HepG2 (cell line): Measurements from ENCODE around the gene MRPL38. TPM values are rescaled to one million over a fixed set of nuclear protein-coding genes. Genes with fewer than 3 reads are reported as not detected.

Source experiments
- ARID5B ChIP-seq: IDR thresholded peaks from 2 replicates; pipeline ENCODE4 v1.4.0; 2020; ENCODE audit warnings: mild to moderate bottlenecking, missing genetic modification reagents
- ETV6 ChIP-seq: sonication (generic); formaldehyde crosslinking; conservative IDR thresholded peaks from 2 replicates; pipeline ENCODE4 v1.4.0; 2020; ENCODE audit warnings: missing genetic modification reagents
- HCFC1 ChIP-seq: fragments of 150-350 bp; IDR thresholded peaks from 2 replicates; pipeline ENCODE4 v1.6.1; 2014; ENCODE audit warnings: low read depth, low read length
- HMGXB4 ChIP-seq, 2 experiments: sonication (generic) in 1 of 2; formaldehyde crosslinking in 1 of 2; IDR thresholded peaks; 2 replicates each; pipeline versions ENCODE4 v1.4.0 to v1.6.1; 2018 to 2020; ENCODE audit warnings: missing genetic modification reagents in 2 of 2, borderline replicate concordance in 1 of 2, low read depth in 1 of 2, mild to moderate bottlenecking in 1 of 2, missing biosample characterization in 1 of 2
- MAFF ChIP-seq: IDR thresholded peaks from 2 replicates; pipeline ENCODE4 v1.6.1; 2011; ENCODE audit warnings: low read depth, low read length, improper control_type of control experiment
- MAZ ChIP-seq, 2 experiments: sonication (generic) in 1 of 2; formaldehyde crosslinking in 1 of 2; IDR thresholded peaks; 2 replicates each; pipeline versions ENCODE4 v1.5.0 to v1.6.1; 2012 to 2020; ENCODE audit warnings: low read depth in 2 of 2, mild to moderate bottlenecking in 2 of 2, borderline replicate concordance in 1 of 2, improper control_type of control experiment in 1 of 2, low read length in 1 of 2, missing genetic modification reagents in 1 of 2, moderate library complexity in 1 of 2
- PLSCR1 ChIP-seq: sonication (generic); formaldehyde crosslinking; IDR thresholded peaks from 2 replicates; pipeline ENCODE4 v1.5.0; 2020; ENCODE audit warnings: missing genetic modification reagents, mild to moderate bottlenecking, borderline replicate concordance
- RELA ChIP-seq: sonication (generic); formaldehyde crosslinking; IDR thresholded peaks from 2 replicates; pipeline ENCODE4 v1.4.0; 2020; ENCODE audit warnings: missing genetic modification reagents
- RFX3 ChIP-seq: IDR thresholded peaks from 2 replicates; pipeline ENCODE4 v1.6.1; 2016; ENCODE audit warnings: missing biosample characterization, missing genetic modification reagents
- RFXAP ChIP-seq: sonication (generic); formaldehyde crosslinking; IDR thresholded peaks from 2 replicates; pipeline ENCODE4 v1.4.0; 2020; ENCODE audit warnings: missing genetic modification reagents, borderline replicate concordance
- SATB2 ChIP-seq: sonication (generic); formaldehyde crosslinking; IDR thresholded peaks from 2 replicates; pipeline ENCODE4 v1.5.0; 2020; ENCODE audit warnings: missing genetic modification reagents
- SCMH1 ChIP-seq: sonication (generic); formaldehyde crosslinking; IDR thresholded peaks from 2 replicates; pipeline ENCODE4 v1.9.0; 2021; ENCODE audit warnings: missing genetic modification reagents, mild to moderate bottlenecking, borderline replicate concordance
- SOX5 ChIP-seq: IDR thresholded peaks from 2 replicates; pipeline ENCODE4 v1.6.1; 2016; ENCODE audit warnings: borderline replicate concordance
- STAG1 ChIP-seq: sonication (generic); formaldehyde crosslinking; IDR thresholded peaks from 2 replicates; pipeline ENCODE4 v1.4.0; 2020; ENCODE audit warnings: missing genetic modification reagents
- XRCC5 ChIP-seq: fragments of 200-400 bp; formaldehyde crosslinking; optimal IDR thresholded peaks from 2 replicates; pipeline ENCODE3; 2017; ENCODE audit warnings: mild to moderate bottlenecking, low read length
- ZBTB7B ChIP-seq: sonication (generic); formaldehyde crosslinking; IDR thresholded peaks from 2 replicates; pipeline ENCODE4 v1.4.0; 2020; ENCODE audit warnings: missing genetic modification reagents
- ZFY ChIP-seq: sonication (generic); formaldehyde crosslinking; IDR thresholded peaks from 2 replicates; pipeline ENCODE4 v1.4.0; 2020; ENCODE audit warnings: missing genetic modification reagents
- ZMYM4 ChIP-seq: sonication (generic); formaldehyde crosslinking; IDR thresholded peaks from 2 replicates; pipeline ENCODE4 v1.8.1; 2023; ENCODE audit warnings: mild to moderate bottlenecking, missing genetic modification reagents
- ZNF12 ChIP-seq: sonication (generic); formaldehyde crosslinking; IDR thresholded peaks from 2 replicates; pipeline ENCODE4 v1.5.0; 2020; ENCODE audit warnings: missing genetic modification reagents
- ZNF331 ChIP-seq: sonication (generic); formaldehyde crosslinking; IDR thresholded peaks from 2 replicates; pipeline ENCODE4 v1.4.0; 2020; ENCODE audit warnings: missing genetic modification reagents
- ZNF501 ChIP-seq: sonication (generic); formaldehyde crosslinking; IDR thresholded peaks from 2 replicates; pipeline ENCODE4 v1.5.1; 2020; ENCODE audit warnings: mild to moderate bottlenecking, moderate library complexity, missing genetic modification reagents
- ZNF577 ChIP-seq: sonication (generic); formaldehyde crosslinking; IDR thresholded peaks from 2 replicates; pipeline ENCODE4 v1.4.0; 2020; ENCODE audit warnings: mild to moderate bottlenecking, low read depth, missing genetic modification reagents, borderline replicate concordance
- ZNF768 ChIP-seq: sonication (generic); formaldehyde crosslinking; IDR thresholded peaks from 2 replicates; pipeline ENCODE4 v1.4.0; 2020; ENCODE audit warnings: missing genetic modification reagents
- polyA plus RNA-seq, 8 experiments: library from polyadenylated mRNA; depleted of rRNA in 3 of 8; stranded (reverse) in 7 of 8; unstranded in 1 of 8; fragments of >200 nt; fragmentation: Illumina TruSeq in 4 of 8; extraction: Trizol in 4 of 8; gene quantifications; 2 replicates each; pipeline versions ENCODE4 v1.2.1 to v1.2.3, GENCODE V29; 2011 to 2016; ENCODE audit warnings: low read depth in 4 of 8, missing spikeins in 1 of 8, mixed read lengths in 1 of 8; ENCODE audit not compliant: insufficient read depth in 1 of 8
- total RNA-seq, 5 experiments: library from RNA; depleted of rRNA; stranded (reverse); fragments of >200 nt; fragmentation: Illumina TruSeq; extraction: Trizol; gene quantifications; 2 replicates each; pipeline ENCODE4 v1.2.3, GENCODE V29; 2016; ENCODE audit warnings: low read depth in 1 of 5

MRPL38 gene
- total and polyA plus RNA-seq, 2 of the 13 experiments (the other 11 are each of a cell fraction or from before 2014, with no cell fraction given) = 83.7 to 125 TPM

- TF ChIP-seq ZFY (CRISPR knock-in tag) (peak; percentile 33; the same call in 1 of the 2 replicates), SOX5 (peak; percentile 34; the same call in 1 of the 2 replicates), RFX3 (CRISPR knock-in tag) (no peak), PLSCR1 (CRISPR knock-in tag) (no peak; the same call in 1 of the 2 replicates), ETV6 (CRISPR knock-in tag) (no peak; the same call in 1 of the 2 replicates), HCFC1 (no peak), MAFF (no peak), ZNF577 (no peak; the same call in 1 of the 2 replicates), ZMYM4 (peak; percentile 45; the same call in 1 of the 2 replicates), ZNF12 (CRISPR knock-in tag) (no peak), STAG1 (CRISPR knock-in tag) (peak; percentile 42), SATB2 (CRISPR knock-in tag) (no peak; the same call in 1 of the 2 replicates), RFXAP (CRISPR knock-in tag) (peak; percentile 45; the same call in 1 of the 2 replicates), MAZ (IDR thresholded peaks at IDR 0.05; ENCODE audit: borderline replicate concordance, low read depth, low read length) (no peak), MAZ (CRISPR knock-in tag; IDR thresholded peaks at IDR 0.05; ENCODE audit: low read depth) (peak; percentile 37), ZBTB7B (peak; percentile 56; the same call in 1 of the 2 replicates), XRCC5 (no peak), ZNF768 (CRISPR knock-in tag) (no peak), RELA (CRISPR knock-in tag) (peak; percentile 31; the same call in 1 of the 2 replicates), ZNF331 (CRISPR knock-in tag) (no peak), HMGXB4 (CRISPR knock-in tag; IDR thresholded peaks at IDR 0.05; ENCODE audit: borderline replicate concordance in 1 of 2, low read depth in 1 of 2) (peak in 1 of 2 experiments; percentile 0; a peak in 1 of 4 replicates), ARID5B (CRISPR knock-in tag) (no peak), ZNF501 (0 out of 2 replicates have a peak, but pooled peaks have one; percentile 13), SCMH1 (CRISPR knock-in tag) (no peak)
Observed at GRCh38 chr17:75876938-75877751, 27.5 kb downstream of the MRPL38 start (continued).
